HG03432 (cell line): ENCODE data around the gene ZIC4.

ENCODE experiments used
- ATAC-seq: cut with Tn5 transposase; IDR thresholded peaks from one replicate; pipeline ENCODE4 v1.9.1; 2021; ENCODE audit warnings: mild to moderate bottlenecking, moderate library complexity; ENCODE audit not compliant: unreplicated experiment

Gene ZIC4

DNA sequence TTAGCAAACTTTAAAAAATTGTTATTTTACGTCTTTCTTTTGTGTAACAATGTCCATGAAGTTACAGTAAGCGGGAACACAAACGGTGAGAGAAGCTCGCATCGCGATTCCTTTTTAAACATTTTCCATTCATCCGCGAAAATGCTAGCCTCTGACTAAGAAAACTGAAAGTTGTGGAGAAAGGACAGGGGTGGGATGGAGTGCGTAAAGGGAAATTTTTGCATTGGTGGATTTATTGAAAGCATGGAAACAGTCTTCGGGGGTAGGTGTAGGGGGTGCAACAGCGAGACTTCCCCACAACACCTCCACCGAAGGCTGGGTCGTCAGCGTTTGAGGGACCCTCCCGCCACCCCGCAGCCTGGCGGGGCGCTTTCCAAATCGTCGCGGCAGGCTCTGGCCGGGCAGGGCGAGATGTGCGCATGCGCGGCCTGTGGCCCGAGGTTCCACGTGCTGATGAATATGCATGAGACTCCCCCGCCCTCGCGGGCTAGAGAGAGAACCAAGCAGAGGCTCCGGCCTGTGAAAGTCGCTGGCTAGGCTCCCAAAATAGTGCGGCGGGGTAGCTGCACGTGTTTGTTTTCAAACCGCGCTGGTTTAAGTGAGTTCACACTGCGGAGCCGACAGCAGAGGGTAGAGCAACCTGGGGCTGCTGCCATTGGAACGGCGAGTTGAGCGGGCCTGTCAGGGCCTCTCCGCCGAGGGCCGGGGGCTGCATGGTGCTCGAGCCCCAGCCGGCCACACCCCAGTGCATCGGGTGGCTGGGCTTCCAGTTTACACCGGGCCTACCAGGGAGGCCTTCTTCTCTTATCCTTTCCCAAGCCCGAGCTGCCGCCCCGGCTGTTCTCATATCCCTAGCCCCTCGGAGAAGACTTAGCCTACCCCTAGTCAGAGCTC is 12.7 kb upstream of the ZIC4 start:
- peak; percentile 79 for ATAC-seq

DNA sequence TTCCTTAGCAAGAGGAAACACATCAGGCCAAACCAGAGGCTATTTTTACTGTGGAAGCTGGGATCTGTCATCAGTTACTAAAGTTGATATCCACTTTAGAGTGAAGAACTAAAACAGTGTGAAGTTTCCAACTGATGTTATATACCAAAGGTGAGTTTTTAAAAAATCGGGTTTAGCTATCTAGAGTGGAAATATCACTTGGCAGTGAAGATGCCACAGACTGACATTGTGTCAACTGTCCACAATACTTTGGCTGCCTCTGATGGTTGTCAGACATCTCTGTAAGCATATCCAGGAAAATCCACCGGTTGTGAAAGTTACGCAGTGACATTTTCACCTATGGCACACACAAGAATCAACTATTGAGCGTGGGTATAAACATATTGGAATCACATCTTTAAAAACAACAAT is 12.0 kb upstream of the ZIC4 start:
- ATAC-seq = no peak

DNA sequence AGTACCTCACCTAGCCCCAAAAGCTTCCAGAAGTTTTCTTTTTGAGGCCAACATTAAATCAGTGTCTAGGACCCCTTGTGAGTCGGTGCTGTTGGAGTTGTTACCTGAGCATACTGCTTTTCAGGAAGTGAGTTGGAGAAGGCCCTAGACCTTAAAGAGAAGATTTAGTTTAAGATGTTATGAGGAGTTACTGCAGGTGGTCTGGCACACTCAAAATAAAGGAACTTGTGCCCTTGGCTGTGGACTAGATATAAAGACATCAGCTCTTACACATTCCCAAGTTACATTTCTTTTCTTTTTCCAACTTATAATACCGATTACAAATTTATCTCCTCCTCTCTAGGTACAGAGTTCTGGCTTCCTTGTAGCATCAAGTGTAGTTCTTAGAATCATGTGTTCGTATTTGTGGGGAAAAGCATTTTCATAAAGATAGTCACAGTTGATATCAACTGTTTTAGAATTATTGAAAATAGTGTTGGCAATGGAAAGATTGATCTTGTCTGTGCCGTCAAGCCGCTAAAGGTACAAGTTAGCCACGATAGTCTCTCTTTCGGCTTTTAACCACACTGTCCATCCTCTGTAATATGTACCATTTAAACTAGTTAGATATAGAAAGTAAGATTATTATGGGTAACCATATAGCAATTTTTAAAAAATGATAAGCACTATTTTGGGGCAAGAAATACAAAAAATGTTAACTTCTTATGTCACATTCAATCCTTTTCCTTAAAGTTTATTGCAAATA is 11.4 kb upstream of the ZIC4 start:
- no peak for ATAC-seq

DNA sequence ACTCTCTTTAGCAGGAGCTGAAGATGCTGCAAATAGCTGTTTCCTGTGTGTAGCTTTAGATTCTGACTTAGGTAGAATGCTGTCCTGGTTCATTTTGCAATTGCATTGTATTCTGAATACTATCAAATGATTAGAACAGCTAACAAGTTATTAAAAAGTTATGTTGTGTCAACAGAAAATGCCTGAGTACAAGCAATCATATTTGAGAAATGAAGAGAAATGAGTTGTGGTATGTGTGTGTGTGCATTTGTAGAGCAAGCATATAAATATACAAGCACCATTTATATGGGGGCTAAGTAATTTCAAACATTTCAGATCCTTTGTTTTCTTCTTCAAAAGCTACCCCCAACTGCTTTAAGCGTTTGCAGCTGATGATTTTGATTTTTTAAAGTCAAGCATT is 10.6 kb upstream of the ZIC4 start:
- ATAC-seq = no peak

DNA sequence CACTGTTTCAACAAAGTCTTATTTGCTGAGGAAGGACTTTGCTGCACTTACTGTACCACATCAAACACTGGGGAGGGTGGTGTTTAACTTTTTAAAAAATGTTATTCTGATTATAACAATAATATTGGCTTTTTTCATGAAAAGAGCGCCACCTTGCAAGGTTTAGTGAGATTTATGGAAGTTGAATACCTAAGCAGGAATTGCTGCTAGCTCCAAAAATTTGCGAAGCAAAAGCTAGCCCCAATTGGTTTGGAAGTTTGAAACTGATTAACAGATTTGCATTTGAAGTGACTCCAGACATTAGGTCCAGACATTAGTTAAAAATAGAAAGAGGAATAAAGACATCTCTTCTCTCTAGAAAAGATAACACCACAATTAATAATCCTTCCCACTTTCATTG is 9.5 kb upstream of the ZIC4 start:
- ATAC-seq = no peak

DNA sequence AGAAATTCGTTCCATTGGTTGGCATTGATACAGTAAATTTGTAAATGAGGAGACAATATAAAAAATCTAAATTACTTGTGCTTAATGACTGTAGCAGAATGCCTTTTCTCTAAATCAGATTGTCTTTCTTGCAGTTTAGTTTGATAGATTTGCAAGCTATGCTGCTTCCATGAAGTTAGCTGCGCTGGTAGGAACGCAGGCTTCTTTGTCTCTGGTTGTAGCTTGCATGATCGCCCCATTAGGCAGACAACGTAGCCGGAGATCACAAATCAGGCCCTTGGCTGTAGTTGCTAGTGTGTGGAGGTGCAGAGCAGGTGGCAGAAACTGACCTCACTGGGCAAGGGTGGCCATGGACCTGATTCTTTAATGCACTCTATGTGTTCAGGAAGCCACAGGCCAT is 8.9 kb upstream of the ZIC4 start:
- ATAC-seq = no peak

DNA sequence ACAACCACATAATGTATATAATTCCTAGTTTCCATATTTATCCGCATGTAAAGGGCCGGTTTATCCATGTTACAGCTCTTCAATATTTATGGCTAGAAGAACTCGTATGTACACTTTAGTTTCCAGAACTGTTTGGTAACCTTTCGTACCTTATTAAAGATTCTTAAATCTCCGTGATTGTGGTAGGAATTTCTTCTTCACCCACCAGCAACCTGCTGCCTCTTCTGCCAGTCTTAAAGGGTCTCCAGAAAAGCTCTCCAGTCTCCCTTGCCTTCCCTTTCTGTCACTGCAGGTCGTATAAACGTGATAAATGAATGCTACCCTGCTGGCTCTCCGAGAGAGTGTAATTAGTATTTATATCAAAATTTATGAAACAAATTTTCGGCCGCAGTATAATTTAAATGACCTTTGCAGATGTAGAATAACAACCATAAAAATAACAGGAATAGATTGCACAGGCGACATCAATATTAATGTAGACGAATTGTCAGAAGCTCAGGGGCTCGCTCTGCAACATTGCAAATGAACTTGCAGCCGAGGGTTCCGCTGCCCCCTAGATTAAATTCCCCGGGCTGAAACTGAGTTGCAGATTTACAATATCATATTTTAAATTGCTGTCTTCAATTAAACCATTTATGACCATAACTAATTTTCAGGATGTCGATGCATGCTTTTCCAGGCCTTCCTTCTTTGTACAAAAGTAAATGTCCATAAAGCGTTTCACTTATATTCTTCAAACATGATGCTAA is 8.2 kb upstream of the ZIC4 start:
- no peak for ATAC-seq

DNA sequence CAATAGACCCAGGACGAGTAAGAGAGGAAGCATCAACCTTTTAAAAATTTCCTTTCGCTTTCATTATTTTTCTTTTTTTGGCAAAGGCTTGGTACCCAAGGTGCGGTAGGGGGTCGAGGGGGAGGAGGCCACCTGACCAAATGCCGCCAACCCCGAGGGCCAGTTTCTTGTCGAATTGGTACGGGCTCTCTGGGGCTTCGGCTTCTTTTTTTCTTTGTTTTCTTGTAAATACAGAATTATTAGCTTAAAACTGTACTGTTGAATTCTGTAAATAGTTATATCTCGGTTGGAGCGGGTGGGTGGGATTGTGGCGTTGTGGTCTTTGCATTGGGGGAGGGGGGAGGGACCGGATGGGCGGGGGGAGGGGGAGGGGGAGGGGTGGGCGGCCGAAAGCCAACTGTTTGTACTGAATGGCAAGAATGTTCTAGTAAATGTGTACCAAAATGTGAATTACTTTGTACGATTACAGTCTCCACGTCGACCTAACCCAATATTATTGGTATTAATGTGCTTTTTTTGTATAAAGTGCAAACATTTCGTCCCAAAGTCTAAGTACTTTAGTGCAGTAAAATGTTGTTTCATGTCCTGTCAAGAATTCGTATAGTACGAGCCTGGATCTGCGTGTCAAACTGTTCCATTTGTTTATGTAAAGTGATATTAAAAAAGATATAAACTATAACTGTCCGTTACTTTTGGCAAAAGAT is 7.5 kb upstream of the ZIC4 start:
- no peak for ATAC-seq

DNA sequence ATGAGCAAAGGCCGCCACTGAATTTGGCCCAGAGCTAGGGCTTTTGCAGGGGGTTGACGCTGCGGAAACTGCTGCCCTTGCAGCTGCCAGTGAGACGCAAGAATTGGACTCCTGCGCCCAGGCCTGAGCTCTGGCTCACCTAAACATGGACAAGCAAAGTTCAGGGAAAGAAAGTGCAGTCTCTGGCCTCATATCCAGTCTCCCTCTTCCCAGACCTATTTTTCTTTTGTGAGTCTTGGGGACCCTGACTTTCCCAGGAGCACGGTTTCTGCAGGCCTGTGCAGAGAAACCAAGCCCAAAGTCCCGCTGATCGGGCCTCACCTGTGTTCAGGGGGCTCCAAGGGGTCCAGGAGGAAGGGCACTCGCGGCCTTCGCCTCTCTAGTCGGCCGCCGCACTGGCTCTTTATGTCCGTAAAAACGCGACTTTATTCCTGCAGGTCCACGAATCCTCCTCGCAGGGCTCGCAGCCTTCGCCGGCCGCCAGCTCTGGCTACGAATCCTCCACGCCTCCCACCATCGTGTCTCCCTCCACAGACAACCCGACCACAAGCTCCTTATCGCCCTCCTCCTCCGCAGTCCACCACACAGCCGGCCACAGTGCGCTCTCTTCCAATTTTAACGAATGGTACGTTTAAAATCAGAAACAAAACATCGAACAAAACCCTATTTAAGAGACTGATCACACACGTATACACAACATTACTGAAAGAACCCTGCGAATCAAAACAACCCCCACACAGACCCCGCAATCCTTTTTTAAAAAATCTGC is 6.8 kb upstream of the ZIC4 start:
- no peak for ATAC-seq

DNA sequence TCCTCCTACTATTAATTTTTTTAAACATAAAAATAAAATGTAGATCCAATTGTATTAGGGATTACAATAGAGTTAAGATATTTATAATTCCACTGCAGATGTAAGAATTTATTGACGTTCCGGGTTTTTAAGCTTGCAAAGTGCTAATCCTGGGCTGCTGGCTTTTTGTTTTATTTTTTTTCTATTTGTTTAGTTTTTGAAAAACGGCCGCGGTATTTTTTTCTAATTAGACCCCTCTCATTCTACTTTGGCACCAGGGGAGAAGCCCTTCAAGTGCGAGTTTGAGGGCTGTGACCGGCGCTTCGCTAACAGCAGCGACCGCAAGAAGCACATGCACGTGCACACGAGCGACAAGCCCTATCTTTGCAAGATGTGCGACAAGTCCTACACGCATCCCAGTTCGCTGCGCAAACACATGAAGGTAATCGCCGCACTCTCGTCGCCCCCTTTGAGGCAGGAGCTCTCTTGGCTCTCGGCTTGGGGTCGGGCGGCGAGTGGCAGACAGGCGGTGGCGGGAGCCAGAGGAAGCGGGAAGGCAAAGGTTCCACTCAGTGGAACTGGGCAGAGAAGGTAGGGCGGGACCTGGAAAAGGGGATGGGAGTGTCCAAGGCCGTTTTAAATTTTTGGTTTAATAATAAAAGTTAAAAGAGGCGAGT is 6.0 kb upstream of the ZIC4 start:
- ATAC-seq = no peak

DNA sequence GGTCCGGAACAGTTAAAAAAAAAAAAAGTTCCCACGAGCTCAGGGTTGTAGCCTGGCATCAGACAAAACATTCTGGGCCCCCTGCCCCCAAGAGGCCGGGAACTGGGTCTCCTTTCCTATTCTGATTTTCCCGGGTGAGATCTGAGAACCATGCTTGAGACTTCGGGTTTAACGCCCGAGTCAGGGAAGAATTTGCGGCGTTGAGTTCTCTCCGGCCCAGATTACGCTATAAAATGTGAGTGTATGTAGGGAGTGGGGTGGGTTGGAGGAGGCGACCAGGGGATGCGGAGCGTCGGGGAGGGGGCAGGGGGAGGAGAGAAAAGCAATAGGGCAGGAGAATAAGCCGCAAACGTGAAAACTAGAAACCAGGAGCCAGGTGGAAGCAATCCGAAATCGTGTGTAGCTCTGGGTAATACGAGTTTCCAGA is 5.5 kb upstream of the ZIC4 start:
- no peak for ATAC-seq

DNA sequence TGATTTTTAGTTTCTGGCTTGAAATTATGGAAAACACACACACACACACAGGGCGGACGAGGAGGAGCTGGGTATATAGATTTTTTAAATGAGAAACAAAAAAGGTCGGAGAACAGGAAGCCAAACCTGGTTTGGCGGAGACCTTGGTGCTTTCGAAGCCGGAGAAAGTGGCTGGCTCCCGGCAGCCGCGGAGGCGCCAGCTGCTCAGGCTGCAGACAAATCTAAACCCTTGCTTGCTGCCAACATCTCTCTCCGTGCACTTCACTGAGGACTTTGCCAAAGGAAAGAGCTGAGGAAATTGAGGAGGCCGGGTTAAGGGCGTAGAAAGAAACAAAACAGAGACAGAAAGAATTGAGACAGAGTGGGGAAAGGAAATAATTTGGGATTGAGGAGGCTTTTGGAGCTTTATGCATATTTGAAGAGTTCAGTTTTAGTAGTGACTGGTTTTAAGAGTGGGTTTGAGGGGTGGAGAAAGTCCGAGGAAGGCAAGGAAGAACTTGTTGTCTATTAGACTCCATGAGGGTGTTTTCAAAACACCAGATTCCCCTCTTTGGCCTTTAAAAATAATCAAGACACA is 5.0 kb upstream of the ZIC4 start:
- ATAC-seq = no peak

DNA sequence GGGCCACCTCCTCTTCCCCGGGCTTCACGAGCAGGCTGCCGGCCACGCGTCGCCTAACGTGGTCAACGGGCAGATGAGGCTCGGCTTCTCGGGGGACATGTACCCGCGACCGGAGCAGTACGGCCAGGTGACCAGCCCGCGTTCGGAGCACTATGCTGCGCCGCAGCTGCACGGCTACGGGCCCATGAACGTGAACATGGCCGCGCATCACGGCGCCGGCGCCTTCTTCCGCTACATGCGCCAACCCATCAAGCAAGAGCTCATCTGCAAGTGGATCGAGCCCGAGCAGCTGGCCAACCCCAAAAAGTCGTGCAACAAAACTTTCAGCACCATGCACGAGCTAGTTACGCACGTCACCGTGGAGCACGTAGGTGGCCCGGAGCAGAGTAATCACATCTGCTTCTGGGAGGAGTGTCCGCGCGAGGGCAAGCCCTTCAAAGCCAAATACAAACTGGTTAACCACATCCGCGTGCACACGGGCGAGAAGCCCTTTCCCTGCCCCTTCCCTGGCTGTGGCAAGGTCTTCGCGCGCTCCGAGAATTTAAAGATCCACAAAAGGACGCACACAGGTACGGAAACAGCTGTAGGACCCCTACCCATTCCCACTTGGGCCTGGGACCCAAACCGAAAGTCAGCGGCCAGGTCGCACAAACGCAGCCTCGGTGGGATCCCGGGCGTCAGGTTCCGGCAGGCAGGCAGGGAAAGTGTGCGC is 4.3 kb upstream of the ZIC4 start:
- ATAC-seq = no peak

DNA sequence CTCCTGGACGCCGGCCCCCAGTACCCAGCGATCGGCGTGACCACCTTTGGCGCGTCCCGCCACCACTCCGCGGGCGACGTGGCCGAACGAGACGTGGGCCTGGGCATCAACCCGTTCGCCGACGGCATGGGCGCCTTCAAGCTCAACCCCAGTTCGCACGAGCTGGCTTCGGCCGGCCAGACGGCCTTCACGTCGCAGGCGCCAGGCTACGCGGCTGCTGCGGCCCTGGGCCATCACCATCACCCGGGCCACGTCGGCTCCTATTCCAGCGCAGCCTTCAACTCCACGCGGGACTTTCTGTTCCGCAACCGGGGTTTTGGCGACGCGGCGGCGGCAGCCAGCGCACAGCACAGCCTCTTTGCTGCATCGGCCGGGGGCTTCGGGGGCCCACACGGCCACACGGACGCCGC is 3.8 kb upstream of the ZIC4 start:
- ATAC-seq = no peak

DNA sequence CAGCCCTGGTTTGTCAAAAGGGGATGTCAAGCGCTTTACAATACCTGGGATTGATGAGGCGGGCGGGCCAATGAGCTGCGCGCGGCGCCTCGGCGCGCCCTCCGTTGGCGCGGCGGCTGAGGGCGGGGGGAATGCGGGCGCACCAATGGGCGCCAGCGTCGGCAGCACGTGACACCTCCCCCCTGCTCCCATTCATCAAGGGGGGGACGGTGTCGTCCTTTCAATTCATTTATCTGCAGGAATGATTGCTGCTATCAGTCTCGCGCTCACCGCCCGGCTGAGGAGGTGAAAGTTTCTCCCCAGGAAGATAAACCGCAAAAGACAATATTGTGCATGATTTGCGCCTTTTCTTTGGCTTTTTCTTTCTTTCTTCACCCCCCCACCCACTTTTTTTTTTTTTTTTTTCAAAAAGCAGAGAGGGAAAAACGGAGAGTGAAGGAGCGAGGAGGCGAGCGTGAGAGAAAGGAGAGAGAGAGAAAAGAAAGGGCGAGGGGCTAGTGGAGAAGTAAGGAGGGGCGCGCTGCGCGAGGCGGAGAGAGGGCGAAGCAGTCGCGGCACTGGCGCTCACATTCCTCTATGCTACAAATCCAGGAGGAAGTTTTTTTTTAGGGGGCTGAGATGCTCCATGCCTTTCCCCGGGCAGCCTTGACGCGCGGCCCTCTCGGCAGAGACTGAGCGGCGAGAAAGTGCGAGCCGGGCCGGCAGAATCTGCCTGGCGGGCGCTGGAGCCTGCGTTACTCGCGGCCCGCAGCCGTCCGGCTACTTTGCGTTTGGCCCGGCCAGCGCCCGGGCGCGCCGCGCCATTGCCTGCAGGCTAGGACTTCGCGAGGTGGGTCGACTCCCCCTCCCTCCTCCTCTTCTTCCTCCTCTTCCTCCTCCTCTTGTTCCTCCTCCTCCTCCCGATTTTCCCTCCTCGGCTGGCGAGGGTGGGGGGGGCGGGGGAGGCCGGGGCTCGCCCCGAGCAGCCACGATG is 3.1 kb upstream of the ZIC4 start, which contains the start of gene ZIC1:
Gene ZIC1, plus strand, starts transcription at position 223 of the 973 bp plus-strand sequence. Its CDS starts 748 bp downstream, at position 971.
- ATAC-seq = no peak

DNA sequence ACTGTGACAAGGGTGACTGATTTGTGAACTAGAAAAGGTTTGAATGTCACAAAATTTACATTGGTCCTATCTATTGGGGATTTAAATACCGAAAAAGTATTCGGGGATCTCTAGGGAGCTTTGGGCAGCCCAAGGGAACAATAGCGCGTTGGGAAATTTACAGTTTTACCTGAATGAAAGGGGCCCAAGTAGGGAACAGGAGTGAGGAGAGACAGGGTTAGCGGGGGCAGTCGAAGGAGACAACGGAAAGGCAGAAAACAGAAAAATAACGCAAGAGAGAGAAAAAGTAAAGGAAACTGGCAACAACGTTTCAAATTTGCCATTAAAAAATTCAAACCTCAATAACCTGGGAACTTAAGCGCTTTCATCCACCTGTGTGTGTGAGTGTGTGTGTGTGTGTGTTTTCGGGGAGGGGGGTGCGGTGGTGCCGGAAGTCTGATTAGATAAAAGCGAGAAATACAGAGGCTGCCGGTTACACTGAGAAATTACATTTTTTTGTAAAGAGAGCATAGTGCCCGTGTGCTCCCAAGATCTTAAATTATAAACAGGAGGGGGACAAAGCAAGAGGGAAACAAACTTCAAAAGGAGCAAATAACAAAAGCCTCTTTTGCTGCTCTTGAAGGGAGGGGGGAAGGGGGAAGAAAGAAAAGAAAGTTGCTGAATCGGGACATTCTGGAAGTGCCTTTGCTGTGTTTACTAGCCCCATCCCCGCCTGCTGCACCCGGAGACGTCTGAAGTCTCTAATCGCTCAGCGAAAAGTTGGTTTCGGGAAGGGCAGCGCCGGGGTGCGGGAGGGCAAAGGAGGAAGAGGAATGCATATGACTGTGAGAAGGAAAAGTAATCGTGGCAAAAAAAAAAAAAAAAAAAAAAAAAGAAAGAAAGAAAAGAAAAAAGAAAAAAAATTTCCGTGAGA is 2.1 kb upstream of the ZIC4 start:
- no peak for ATAC-seq
